DMS53 treated with DMSO at 0.1 percent for 48 hours (cell line): ENCODE results near the gene FHOD3.
"Not testable (repeated sequence)": the region's sequence is repeated elsewhere in the genome, so short reads cannot be mapped to it uniquely, and the experiment has no call there.

ENCODE experiments used
- DNase-seq: peaks from one replicate; lab custom pipeline; 2025; ENCODE audit not compliant: unreplicated experiment; lab: John Stamatoyannopoulos, UW

The FHOD3 gene

GRCh38 chr18:36535202-36535935 is 237.9 kb downstream of the FHOD3 start:
- DNase-seq = no peak

- no peak for DNase-seq
Observed at GRCh38 chr18:36536426-36536825, 238.9 kb downstream of the FHOD3 start.

GRCh38 chr18:36537289-36537688 is 239.8 kb downstream of the FHOD3 start:
- DNase-seq = no peak

- no peak for DNase-seq
Observed at GRCh38 chr18:36539674-36540231, 242.2 kb downstream of the FHOD3 start.

- DNase-seq = no peak
Observed at GRCh38 chr18:36543030-36543429, 245.5 kb downstream of the FHOD3 start.

GRCh38 chr18:36543991-36544725 is 246.6 kb downstream of the FHOD3 start:
- DNase-seq = no peak

- no peak for DNase-seq
Observed at GRCh38 chr18:36545821-36546427, 248.4 kb downstream of the FHOD3 start.

GRCh38 chr18:36546876-36547275 is 249.4 kb downstream of the FHOD3 start:
- no peak for DNase-seq

- DNase-seq = no peak
Observed at GRCh38 chr18:36547544-36547943, 250.0 kb downstream of the FHOD3 start.

- not testable (repeated sequence) for DNase-seq
Observed at GRCh38 chr18:36551274-36551673, 253.8 kb downstream of the FHOD3 start.

- no peak for DNase-seq
Observed at GRCh38 chr18:36558234-36558633, 260.7 kb downstream of the FHOD3 start.

- no peak for DNase-seq
Observed at GRCh38 chr18:36559149-36559857, 261.8 kb downstream of the FHOD3 start.

- no peak for DNase-seq
Observed at GRCh38 chr18:36560187-36560586, 262.7 kb downstream of the FHOD3 start.

- DNase-seq = no peak
Observed at GRCh38 chr18:36561046-36561445, 263.5 kb downstream of the FHOD3 start.

- DNase-seq = no peak
Observed at GRCh38 chr18:36564841-36565240, 267.3 kb downstream of the FHOD3 start.

GRCh38 chr18:36567800-36568199 is 270.3 kb downstream of the FHOD3 start:
- no peak for DNase-seq

GRCh38 chr18:36568487-36568886 is 271.0 kb downstream of the FHOD3 start:
- DNase-seq = no peak

- DNase-seq = peak; percentile 39
Observed at GRCh38 chr18:36572135-36572856, 274.8 kb downstream of the FHOD3 start.

GRCh38 chr18:36576339-36576738 is 278.8 kb downstream of the FHOD3 start:
- no peak for DNase-seq

GRCh38 chr18:36578871-36579710 is 281.6 kb downstream of the FHOD3 start:
- no peak for DNase-seq
